Activated effector memory CD4-positive, alpha-beta T cell treated with anti-CD3 and anti-CD28 coated beads, Interleukin-2, amount 50 U/mL, for 16 hours (primary cell): ENCODE data around the gene PINLYP.
"Not testable (repeated sequence)": the region's sequence is repeated elsewhere in the genome, so short reads cannot be mapped to it uniquely, and the experiment has no call there.

Experiments
- DNase-seq: peaks from one replicate; pipeline ENCODE4 v3.0.0-alpha.2; 2020

Gene PINLYP

GRCh38 chr19:43575156-43575950 lies at the start of gene PINLYP, which contains the start of gene XRCC1:
PINLYP (plus strand) TSS chr19:43575801; CDS start chr19:43577192, 1,391 bp downstream.
XRCC1 (minus strand) TSS chr19:43575527; CDS start chr19:43575458, 69 bp downstream.
- DNase-seq: peak; percentile 98

- peak; percentile 74 for DNase-seq
Observed at GRCh38 chr19:43525836-43526771, 49.5 kb upstream of the PINLYP start.

GRCh38 chr19:43526884-43527859 lies 48.4 kb upstream of the PINLYP start, which contains the start of gene ETHE1:
ETHE1 (minus strand) TSS chr19:43527201; CDS start chr19:43527177, 24 bp downstream.
- peak; percentile 92 for DNase-seq

DNA sequence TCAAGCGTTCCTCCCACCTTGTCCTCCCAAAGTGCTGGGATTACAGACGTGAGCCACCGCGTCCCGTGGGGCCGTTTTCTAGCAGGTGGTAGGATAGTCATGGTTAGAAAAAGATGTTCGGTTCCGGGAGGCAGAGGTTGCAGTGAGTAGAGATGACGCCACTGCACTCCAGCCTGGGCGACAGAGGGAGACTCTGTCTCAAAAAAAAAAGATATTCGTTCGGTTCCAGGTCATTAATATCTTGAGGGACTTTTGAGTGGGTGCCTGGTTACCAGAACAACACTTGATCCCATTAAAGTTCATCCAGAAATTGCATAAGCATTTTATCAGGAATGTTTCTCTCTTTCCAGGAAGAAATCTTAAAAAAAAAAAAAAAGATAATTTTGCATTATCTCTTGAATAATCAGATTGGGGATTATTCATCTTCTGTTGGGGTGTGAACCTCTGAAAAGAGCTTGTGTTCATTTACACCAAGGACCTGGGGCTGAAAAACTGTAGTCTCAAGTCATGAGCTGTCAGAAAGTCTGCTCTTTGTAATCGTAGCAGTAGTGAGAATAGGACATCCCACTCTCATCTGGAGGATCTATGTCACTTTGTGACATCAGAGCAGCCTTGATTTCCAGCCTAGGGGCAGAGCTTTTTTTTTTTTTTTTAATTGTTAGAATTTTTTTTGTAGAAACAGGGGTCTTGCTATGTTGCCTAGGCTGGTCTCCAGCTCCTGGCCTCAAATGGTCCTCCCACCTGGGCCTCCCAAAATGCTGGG lies 47.6 kb upstream of the PINLYP start:
- DNase-seq: no peak

- no peak for DNase-seq
Observed at GRCh38 chr19:43532571-43532961, 43.0 kb upstream of the PINLYP start.

DNA sequence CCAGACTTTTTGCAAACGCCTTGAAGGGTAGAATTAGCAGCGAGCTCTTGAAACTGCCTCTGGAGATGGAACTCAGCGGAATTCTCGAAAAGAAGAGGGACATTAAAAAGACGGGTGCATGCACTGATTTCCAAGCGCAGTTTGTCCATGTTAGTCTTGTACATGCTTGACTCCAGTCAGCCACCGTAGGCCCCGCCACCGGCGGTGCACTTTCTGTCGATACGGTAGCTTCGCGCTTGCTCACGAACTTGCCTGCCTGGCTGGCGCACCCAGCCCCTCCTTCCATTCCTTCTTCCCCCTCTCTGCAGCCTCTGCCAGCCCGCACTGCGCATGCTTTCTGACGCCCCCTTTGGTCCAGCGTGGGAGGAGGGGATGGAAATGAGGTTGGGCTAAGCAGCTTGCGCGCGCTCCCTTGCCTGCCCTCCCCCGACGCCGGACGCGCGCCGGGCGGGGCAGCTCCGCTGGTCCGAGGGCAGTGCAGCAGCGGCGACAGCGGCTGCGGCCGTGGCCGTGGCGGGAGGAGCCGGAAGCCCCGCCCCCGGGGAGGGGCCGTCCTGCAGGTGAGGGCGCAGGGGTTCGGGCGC lies 42.5 kb upstream of the PINLYP start, which contains the start of gene ZNF575:
ZNF575 (plus strand) TSS at position 227 of the 584 bp plus-strand sequence. CDS start 1,235 bp downstream, outside the sequence.
- DNase-seq: peak; percentile 94

GRCh38 chr19:43533546-43534304 lies 41.9 kb upstream of the PINLYP start:
- DNase-seq: peak; percentile 96

GRCh38 chr19:43534305-43534815 lies 41.2 kb upstream of the PINLYP start:
- no peak for DNase-seq

GRCh38 chr19:43534816-43535761 lies 40.5 kb upstream of the PINLYP start:
- DNase-seq: peak; percentile 74

GRCh38 chr19:43538922-43539321 lies 36.7 kb upstream of the PINLYP start:
- no peak for DNase-seq

GRCh38 chr19:43540381-43540780 lies 35.2 kb upstream of the PINLYP start:
- no peak for DNase-seq

DNA sequence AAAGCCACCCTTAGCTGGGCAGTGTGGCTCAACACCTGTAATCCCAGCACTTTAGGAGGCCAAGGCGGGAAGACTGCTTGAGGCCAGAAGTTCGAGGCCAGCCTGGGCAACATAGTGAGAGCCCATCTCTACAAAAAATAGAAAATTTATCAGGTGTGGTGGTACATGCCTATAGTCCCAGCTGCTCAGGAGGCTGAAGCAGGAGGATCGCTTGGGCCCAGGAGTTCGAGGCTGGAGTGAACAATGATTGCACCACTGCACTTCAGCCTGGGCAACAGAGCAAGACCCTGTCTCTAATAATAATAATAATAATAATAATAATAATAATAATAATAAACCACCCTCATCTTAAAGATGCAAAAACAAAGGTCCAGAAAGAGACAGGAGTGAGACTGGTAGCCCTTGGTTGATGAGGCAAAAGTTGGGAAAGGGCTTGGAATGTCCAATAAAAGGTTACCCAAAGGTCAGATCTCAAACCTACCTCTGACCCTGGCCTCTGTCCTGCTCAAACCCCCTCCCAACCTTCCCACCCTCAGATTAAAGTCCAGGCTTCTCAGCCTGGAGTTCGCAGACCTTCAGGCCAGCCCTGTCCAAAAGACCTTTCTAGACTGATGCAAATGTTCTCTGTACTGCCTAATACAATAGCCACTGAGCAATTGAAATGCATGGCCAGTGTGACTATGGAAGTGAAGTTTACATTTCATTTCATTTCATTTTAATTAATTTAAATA lies 33.5 kb upstream of the PINLYP start:
- DNase-seq: no peak

DNA sequence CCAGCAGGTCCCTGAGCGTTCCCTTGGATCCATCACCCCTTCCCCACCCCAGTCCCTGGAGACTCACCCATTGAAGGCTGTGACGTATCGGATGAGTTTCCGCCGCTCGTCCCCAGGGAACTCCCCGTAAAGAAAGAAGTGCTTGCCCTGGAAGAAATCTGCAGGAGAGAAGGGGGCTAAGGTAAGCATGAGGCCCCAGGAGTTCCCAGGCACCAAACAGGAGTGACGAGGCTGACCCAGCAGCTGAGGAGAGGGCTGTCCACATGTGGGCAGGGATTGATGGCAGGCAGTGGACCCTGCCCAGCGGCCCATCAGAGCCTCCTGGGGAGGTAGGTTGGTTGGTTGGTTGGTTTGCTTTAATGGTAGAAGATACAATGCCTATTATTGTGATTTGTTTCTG lies 31.5 kb upstream of the PINLYP start:
- DNase-seq: no peak

- DNase-seq: no peak
Observed at GRCh38 chr19:43545276-43545675, 30.3 kb upstream of the PINLYP start.

- DNase-seq: no peak
Observed at GRCh38 chr19:43545981-43546380, 29.6 kb upstream of the PINLYP start.

GRCh38 chr19:43546581-43546980 lies 29.0 kb upstream of the PINLYP start:
- DNase-seq: no peak

GRCh38 chr19:43547926-43548325 lies 27.7 kb upstream of the PINLYP start:
- not testable (repeated sequence) for DNase-seq

- no peak for DNase-seq
Observed at GRCh38 chr19:43548706-43549105, 26.9 kb upstream of the PINLYP start.
